Measurements from ENCODE around the gene KRT73. TPM values are rescaled to one million over a fixed set of nuclear protein-coding genes. Genes with fewer than 3 reads are reported as not detected.

Gene KRT73
- total and polyA plus RNA-seq, 2 donors (not counting 1 experiment from before 2014, with no cell fraction given) = not detected

DNA sequence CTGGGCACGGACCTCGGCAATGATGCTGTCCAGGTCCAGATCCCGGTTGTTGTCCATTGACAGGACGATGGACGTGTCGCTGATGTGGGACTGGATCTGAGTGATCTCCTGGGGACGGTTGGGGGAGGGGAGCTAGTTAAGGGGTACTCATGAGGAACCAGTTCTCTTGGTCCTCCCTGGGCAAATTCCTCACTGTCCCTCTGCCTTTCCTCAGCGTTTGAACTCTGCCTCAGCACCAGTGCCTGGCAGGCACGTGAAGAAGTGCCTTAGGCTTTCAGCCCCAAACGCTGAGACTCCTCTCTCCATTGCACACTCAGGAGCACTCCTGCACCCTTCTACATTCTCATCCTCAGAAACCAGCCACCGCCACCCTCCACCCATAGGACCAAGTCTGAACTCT lies 26.8 kb downstream of the KRT73 start:
- H3K27me3 ChIP-seq (ENCODE audit: control insufficient read depth, insufficient read depth, low read length) = no peaks in the 10 kb centered on the region
- H3K4me3 ChIP-seq (replicated peaks in 1 of 4; ENCODE audit: control extremely low read depth in 1 of 4, insufficient read depth in 1 of 4, low read depth in 3 of 4, low read length in 4 of 4) = no peak overlapping the region
- no peak for DNase-seq (ENCODE audit: low read depth in 2 of 2)
- H3K9me3 ChIP-seq (ENCODE audit: control insufficient read depth, insufficient read depth, low read depth, low read length) = no peaks in the 10 kb centered on the region
- no peaks in the 10 kb centered on the region for H3K36me3 ChIP-seq (ENCODE audit: control insufficient read depth, insufficient read depth, low read length)
- H2AFZ ChIP-seq (ENCODE audit: low read length) = no peak overlapping the region
- H3K9ac ChIP-seq (ENCODE audit: insufficient read depth, low read length) = no peak overlapping the region
- TF ChIP-seq EZH2 (IDR thresholded peaks at IDR 0.05; ENCODE audit: low read length, missing control alignments) = no peak
- no peaks in the 10 kb centered on the region for H3K4me1 ChIP-seq (ENCODE audit: control insufficient read depth, extremely low read depth, insufficient read depth, low read length)
- H3K79me2 ChIP-seq (ENCODE audit: control insufficient read depth, insufficient read depth, low read length) = no peaks in the 10 kb centered on the region
- H3K27ac ChIP-seq (ENCODE audit: insufficient read depth, low read length) = no peak overlapping the region
- no peak overlapping the region for H3K4me2 ChIP-seq (ENCODE audit: extremely low read depth, insufficient read depth, low read length)
- no peaks in the 10 kb centered on the region for H4K20me1 ChIP-seq (ENCODE audit: control insufficient read depth, extremely low read depth, insufficient read depth, low read length)

DNA sequence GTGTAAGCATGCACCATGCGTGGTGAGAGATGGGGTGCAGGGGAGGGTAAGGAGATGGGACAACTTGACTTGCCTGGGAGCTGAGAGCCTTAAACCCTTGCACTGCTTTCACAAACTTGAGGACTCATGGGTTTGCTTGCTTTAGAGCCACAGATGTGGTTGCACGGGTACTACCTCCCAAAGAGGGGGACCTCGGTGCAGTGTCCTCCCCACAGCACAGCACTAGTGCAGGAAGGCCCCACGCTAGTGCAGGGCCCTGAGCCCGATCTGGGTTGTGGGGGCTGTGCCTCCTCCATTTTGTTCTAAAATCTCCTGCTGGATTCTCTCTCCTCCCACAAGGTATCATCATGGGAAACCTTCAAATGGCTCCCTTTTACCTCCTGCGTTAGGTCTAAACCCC lies 28.3 kb downstream of the KRT73 start:
- no peaks in the 10 kb centered on the region for H3K79me2 ChIP-seq (ENCODE audit: control insufficient read depth, insufficient read depth, low read length)
- TF ChIP-seq EZH2 (IDR thresholded peaks at IDR 0.05; ENCODE audit: low read length, missing control alignments) = no peak
- TF ChIP-seq, protein P1, sequence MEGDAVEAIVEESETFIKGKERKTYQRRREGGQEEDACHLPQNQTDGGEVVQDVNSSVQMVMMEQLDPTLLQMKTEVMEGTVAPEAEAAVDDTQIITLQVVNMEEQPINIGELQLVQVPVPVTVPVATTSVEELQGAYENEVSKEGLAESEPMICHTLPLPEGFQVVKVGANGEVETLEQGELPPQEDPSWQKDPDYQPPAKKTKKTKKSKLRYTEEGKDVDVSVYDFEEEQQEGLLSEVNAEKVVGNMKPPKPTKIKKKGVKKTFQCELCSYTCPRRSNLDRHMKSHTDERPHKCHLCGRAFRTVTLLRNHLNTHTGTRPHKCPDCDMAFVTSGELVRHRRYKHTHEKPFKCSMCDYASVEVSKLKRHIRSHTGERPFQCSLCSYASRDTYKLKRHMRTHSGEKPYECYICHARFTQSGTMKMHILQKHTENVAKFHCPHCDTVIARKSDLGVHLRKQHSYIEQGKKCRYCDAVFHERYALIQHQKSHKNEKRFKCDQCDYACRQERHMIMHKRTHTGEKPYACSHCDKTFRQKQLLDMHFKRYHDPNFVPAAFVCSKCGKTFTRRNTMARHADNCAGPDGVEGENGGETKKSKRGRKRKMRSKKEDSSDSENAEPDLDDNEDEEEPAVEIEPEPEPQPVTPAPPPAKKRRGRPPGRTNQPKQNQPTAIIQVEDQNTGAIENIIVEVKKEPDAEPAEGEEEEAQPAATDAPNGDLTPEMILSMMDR (conservative IDR thresholded peaks at IDR 0.05 in 1 of 2, IDR thresholded peaks at IDR 0.05 in 1 of 2; ENCODE audit: low read depth in 1 of 2, low read length in 2 of 2) = no peak
- no peak overlapping the region for H3K27ac ChIP-seq (ENCODE audit: insufficient read depth, low read length)
- no peak overlapping the region for H3K9ac ChIP-seq (ENCODE audit: insufficient read depth, low read length)
- no peak overlapping the region for H3K4me2 ChIP-seq (ENCODE audit: extremely low read depth, insufficient read depth, low read length)
- no peak overlapping the region for H2AFZ ChIP-seq (ENCODE audit: low read length)
- H3K4me1 ChIP-seq (ENCODE audit: control insufficient read depth, extremely low read depth, insufficient read depth, low read length) = no peaks in the 10 kb centered on the region
- H3K27me3 ChIP-seq (ENCODE audit: control insufficient read depth, insufficient read depth, low read length) = no peaks in the 10 kb centered on the region
- DNase-seq (ENCODE audit: low read depth in 2 of 2) = no peak
- no peaks in the 10 kb centered on the region for H3K36me3 ChIP-seq (ENCODE audit: control insufficient read depth, insufficient read depth, low read length)
- H3K9me3 ChIP-seq (ENCODE audit: control insufficient read depth, insufficient read depth, low read depth, low read length) = no peaks in the 10 kb centered on the region
- no peaks in the 10 kb centered on the region for H4K20me1 ChIP-seq (ENCODE audit: control insufficient read depth, extremely low read depth, insufficient read depth, low read length)
- no peak overlapping the region for H3K4me3 ChIP-seq (replicated peaks in 1 of 4; ENCODE audit: control extremely low read depth in 1 of 4, insufficient read depth in 1 of 4, low read depth in 3 of 4, low read length in 4 of 4)

DNA sequence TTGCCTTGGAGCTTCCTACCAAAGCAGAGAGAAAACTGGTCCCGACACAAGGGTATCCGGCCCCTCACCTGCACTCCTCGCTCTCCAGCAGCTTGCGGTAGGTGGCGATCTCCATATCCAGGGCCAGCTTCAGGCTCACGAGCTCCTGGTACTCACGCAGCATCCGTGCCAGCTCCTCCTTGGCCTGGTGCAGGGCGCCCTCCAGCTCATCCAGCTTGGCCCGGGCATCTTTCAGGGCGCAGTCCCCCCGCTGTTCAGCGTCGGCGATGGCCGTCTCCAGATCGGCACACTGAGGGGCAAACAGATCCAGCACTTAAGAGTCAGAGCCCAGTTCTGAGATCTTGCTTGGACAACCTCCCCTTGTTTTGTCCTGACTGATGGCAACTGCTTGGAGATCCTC lies 30.8 kb downstream of the KRT73 start:
- no peak for TF ChIP-seq EZH2 (IDR thresholded peaks at IDR 0.05; ENCODE audit: low read length, missing control alignments)
- TF ChIP-seq, protein P1 (conservative IDR thresholded peaks at IDR 0.05 in 1 of 2, IDR thresholded peaks at IDR 0.05 in 1 of 2; ENCODE audit: low read depth in 1 of 2, low read length in 2 of 2) = no peak
- no peak for DNase-seq (ENCODE audit: low read depth in 2 of 2)
- Histone ChIP-seq H3K27ac (ENCODE audit: insufficient read depth, low read length) (no peak overlapping the region), H3K36me3 (ENCODE audit: control insufficient read depth, insufficient read depth, low read length) (no peaks in the 10 kb centered on the region), H3K4me1 (ENCODE audit: control insufficient read depth, extremely low read depth, insufficient read depth, low read length) (no peaks in the 10 kb centered on the region), H3K9ac (ENCODE audit: insufficient read depth, low read length) (no peak overlapping the region), H3K4me3 (replicated peaks in 1 of 4; ENCODE audit: control extremely low read depth in 1 of 4, insufficient read depth in 1 of 4, low read depth in 3 of 4, low read length in 4 of 4) (no peak overlapping the region), H4K20me1 (ENCODE audit: control insufficient read depth, extremely low read depth, insufficient read depth, low read length) (no peaks in the 10 kb centered on the region), H3K4me2 (ENCODE audit: extremely low read depth, insufficient read depth, low read length) (no peak overlapping the region), H3K9me3 (ENCODE audit: control insufficient read depth, insufficient read depth, low read depth, low read length) (no peaks in the 10 kb centered on the region), H3K27me3 (ENCODE audit: control insufficient read depth, insufficient read depth, low read length) (no peaks in the 10 kb centered on the region), H2AFZ (ENCODE audit: low read length) (no peak overlapping the region), H3K79me2 (ENCODE audit: control insufficient read depth, insufficient read depth, low read length) (no peaks in the 10 kb centered on the region)

Measured in fibroblast of lung (primary cell).